HepG2 (cell line): Measurements from ENCODE around the gene ITGA7. TPM values are rescaled to one million over a fixed set of nuclear protein-coding genes. Genes with fewer than 3 reads are reported as not detected.

Experiments
- CBFB ChIP-seq: sonication (generic); formaldehyde crosslinking; IDR thresholded peaks from 2 replicates; pipeline ENCODE4 v1.4.0; 2020; ENCODE audit warnings: missing genetic modification reagents
- CEBPB ChIP-seq: IDR thresholded peaks from 2 replicates; pipeline ENCODE4 v1.6.1; 2011; ENCODE audit warnings: low read depth, low read length, improper control_type of control experiment, borderline replicate concordance
- FOXK1 ChIP-seq: sonication (generic); formaldehyde crosslinking; IDR thresholded peaks from 2 replicates; pipeline ENCODE4 v1.4.0; 2020; ENCODE audit warnings: low read depth, missing genetic modification reagents, borderline replicate concordance
- KDM4B ChIP-seq: sonication (generic); formaldehyde crosslinking; IDR thresholded peaks from 2 replicates; pipeline ENCODE4 v1.4.0; 2020; ENCODE audit warnings: missing genetic modification reagents
- KDM5A ChIP-seq: fragments of 200-600 bp; sonication (generic); IDR thresholded peaks from 2 replicates; pipeline ENCODE4 v1.7.0; 2018; ENCODE audit warnings: antibody characterized with exemption, mild to moderate bottlenecking, low read length, borderline replicate concordance
- RERE ChIP-seq: IDR thresholded peaks from 2 replicates; pipeline ENCODE4 v1.6.1; 2016; ENCODE audit warnings: low read depth, missing genetic modification reagents, missing compliant biosample characterization
- ZNF337 ChIP-seq: sonication (generic); formaldehyde crosslinking; IDR thresholded peaks from 2 replicates; pipeline ENCODE4 v1.5.1; 2020; ENCODE audit warnings: missing genetic modification reagents, low read depth, mild to moderate bottlenecking, borderline replicate concordance
- ZNF615 ChIP-seq: sonication (generic); formaldehyde crosslinking; IDR thresholded peaks from 2 replicates; pipeline ENCODE4 v1.5.0; 2020; ENCODE audit warnings: mild to moderate bottlenecking, missing genetic modification reagents, borderline replicate concordance
- ZNF703 ChIP-seq: sonication (generic); formaldehyde crosslinking; IDR thresholded peaks from 2 replicates; pipeline ENCODE4 v1.5.1; 2020; ENCODE audit warnings: missing genetic modification reagents, mild to moderate bottlenecking, moderate library complexity, borderline replicate concordance
- ZNF775 ChIP-seq: sonication (generic); formaldehyde crosslinking; IDR thresholded peaks from 2 replicates; pipeline ENCODE4 v1.4.0; 2020; ENCODE audit warnings: missing genetic modification reagents, mild to moderate bottlenecking, moderate library complexity, borderline replicate concordance
- polyA plus RNA-seq, 8 experiments: library from polyadenylated mRNA; depleted of rRNA in 3 of 8; stranded (reverse) in 7 of 8; unstranded in 1 of 8; fragments of >200 nt; fragmentation: Illumina TruSeq in 4 of 8; extraction: Trizol in 4 of 8; gene quantifications; 2 replicates each; pipeline versions ENCODE4 v1.2.1 to v1.2.3, GENCODE V29; 2011 to 2016; ENCODE audit warnings: low read depth in 4 of 8, missing spikeins in 1 of 8, mixed read lengths in 1 of 8; ENCODE audit not compliant: insufficient read depth in 1 of 8
- total RNA-seq, 5 experiments: library from RNA; depleted of rRNA; stranded (reverse); fragments of >200 nt; fragmentation: Illumina TruSeq; extraction: Trizol; gene quantifications; 2 replicates each; pipeline ENCODE4 v1.2.3, GENCODE V29; 2016; ENCODE audit warnings: low read depth in 1 of 5
- TF ChIP-seq, protein P1 (sequence below): sonication (generic); formaldehyde crosslinking; conservative IDR thresholded peaks from 2 replicates; pipeline ENCODE4 v1.4.0; 2020; ENCODE audit warnings: missing genetic modification reagents

Gene ITGA7
- total and polyA plus RNA-seq, 2 of the 13 experiments (the other 11 are each of a cell fraction or from before 2014, with no cell fraction given), result 0.65 to 0.75 TPM

DNA sequence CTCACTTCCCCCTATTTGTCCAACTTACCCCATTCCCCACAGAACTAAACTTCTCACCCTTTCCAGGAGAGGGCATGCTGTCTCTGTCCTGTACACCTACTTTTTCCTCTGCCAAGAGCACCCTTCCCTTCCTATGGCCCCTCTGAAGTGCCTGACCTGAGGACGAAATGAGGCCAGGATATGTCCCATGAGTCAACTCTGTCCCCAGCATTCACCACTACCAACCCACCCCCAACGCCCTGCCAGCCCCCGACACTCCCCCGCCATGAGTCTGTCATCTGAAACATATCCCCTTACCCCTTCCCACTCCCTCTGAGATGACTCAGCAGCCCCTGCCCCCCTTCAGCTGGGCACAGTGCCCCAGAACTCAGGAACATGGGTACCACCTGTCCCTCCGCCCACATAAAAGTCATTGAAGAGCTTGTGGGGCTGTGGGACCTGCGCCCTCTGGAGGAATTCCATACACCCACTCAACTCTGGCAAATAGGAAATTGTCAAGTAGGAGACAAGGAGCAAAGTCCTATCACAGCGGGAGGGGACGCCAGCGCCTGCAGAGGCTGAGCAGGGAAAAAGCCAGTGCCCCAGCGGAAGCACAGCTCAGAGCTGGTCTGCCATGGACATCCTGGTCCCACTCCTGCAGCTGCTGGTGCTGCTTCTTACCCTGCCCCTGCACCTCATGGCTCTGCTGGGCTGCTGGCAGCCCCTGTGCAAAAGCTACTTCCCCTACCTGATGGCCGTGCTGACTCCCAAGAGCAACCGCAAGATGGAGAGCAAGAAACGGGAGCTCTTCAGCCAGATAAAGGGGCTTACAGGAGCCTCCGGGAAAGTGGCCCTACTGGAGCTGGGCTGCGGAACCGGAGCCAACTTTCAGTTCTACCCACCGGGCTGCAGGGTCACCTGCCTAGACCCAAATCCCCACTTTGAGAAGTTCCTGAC lies 26.3 kb downstream of the ITGA7 start (continued):
- no peak for TF ChIP-seq RERE (CRISPR knock-in tag)
- TF ChIP-seq ZNF615 (CRISPR knock-in tag), result no peak
- no peak for TF ChIP-seq KDM5A
- no peak for TF ChIP-seq CEBPB
- no peak for TF ChIP-seq CBFB (CRISPR knock-in tag)
- no peak for TF ChIP-seq ZNF703 (CRISPR knock-in tag)
- no peak for TF ChIP-seq ZNF337 (CRISPR knock-in tag)
- no peak for TF ChIP-seq FOXK1 (CRISPR knock-in tag)
- TF ChIP-seq, protein P1, sequence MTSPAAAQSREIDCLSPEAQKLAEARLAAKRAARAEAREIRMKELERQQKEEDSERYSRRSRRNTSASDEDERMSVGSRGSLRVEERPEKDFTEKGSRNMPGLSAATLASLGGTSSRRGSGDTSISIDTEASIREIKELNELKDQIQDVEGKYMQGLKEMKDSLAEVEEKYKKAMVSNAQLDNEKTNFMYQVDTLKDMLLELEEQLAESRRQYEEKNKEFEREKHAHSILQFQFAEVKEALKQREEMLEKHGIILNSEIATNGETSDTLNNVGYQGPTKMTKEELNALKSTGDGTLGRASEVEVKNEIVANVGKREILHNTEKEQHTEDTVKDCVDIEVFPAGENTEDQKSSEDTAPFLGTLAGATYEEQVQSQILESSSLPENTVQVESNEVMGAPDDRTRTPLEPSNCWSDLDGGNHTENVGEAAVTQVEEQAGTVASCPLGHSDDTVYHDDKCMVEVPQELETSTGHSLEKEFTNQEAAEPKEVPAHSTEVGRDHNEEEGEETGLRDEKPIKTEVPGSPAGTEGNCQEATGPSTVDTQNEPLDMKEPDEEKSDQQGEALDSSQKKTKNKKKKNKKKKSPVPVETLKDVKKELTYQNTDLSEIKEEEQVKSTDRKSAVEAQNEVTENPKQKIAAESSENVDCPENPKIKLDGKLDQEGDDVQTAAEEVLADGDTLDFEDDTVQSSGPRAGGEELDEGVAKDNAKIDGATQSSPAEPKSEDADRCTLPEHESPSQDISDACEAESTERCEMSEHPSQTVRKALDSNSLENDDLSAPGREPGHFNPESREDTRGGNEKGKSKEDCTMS (CRISPR knock-in tag), result no peak
- no peak for TF ChIP-seq ZNF775
- TF ChIP-seq KDM4B (CRISPR knock-in tag), result no peak
